Activated CD4-positive, alpha-beta T cell treated with anti-CD3 and anti-CD28 coated beads, Interleukin-2, Interleukin-4, amounts not matched to agents 100 ng/mL and 50 ng/mL, durations not matched to agents 16 hours and 8 hours (primary cell): Measurements from ENCODE around the gene DCAF7.

Experiments
- DNase-seq: peaks from one replicate; pipeline ENCODE4 v3.0.0-alpha.2; 2020; ENCODE audit warnings: low spot score

The DCAF7 gene

GRCh38 chr17:63544467-63545301, 5.6 kb upstream of the DCAF7 start:
- DNase-seq = no peak

- DNase-seq = no peak
Observed at GRCh38 chr17:63546308-63547082, 3.8 kb upstream of the DCAF7 start.

GRCh38 chr17:63547083-63547523, 3.2 kb upstream of the DCAF7 start:
- DNase-seq = no peak

GRCh38 chr17:63549289-63549945, 860 bp upstream of the DCAF7 start:
- no peak for DNase-seq

- DNase-seq = peak; percentile 23
Observed at GRCh38 chr17:63550817-63551639, 751 bp downstream of the DCAF7 start.

GRCh38 chr17:63552211-63552610, 1.9 kb downstream of the DCAF7 start:
- DNase-seq = no peak

GRCh38 chr17:63555500-63556156, 5.4 kb downstream of the DCAF7 start:
- no peak for DNase-seq

GRCh38 chr17:63557416-63557815, 7.1 kb downstream of the DCAF7 start:
- DNase-seq = no peak

GRCh38 chr17:63558441-63558840, 8.2 kb downstream of the DCAF7 start:
- DNase-seq = no peak

- no peak for DNase-seq
Observed at GRCh38 chr17:63561819-63562218, 11.5 kb downstream of the DCAF7 start.

- no peak for DNase-seq
Observed at GRCh38 chr17:63563339-63563738, 13.1 kb downstream of the DCAF7 start.

- no peak for DNase-seq
Observed at GRCh38 chr17:63564562-63564961, 14.3 kb downstream of the DCAF7 start.

GRCh38 chr17:63567229-63567628, 17.0 kb downstream of the DCAF7 start:
- no peak for DNase-seq

GRCh38 chr17:63568563-63568962, 18.3 kb downstream of the DCAF7 start:
- DNase-seq = no peak

- peak; percentile 18 for DNase-seq
Observed at GRCh38 chr17:63571632-63572310, 21.5 kb downstream of the DCAF7 start.

GRCh38 chr17:63573634-63574033, 23.4 kb downstream of the DCAF7 start:
- DNase-seq = no peak

- no peak for DNase-seq
Observed at GRCh38 chr17:63578027-63578768, 27.9 kb downstream of the DCAF7 start.

GRCh38 chr17:63578769-63579111, 28.5 kb downstream of the DCAF7 start:
- no peak for DNase-seq

- no peak for DNase-seq
Observed at GRCh38 chr17:63579633-63580032, 29.4 kb downstream of the DCAF7 start.

- DNase-seq = no peak
Observed at GRCh38 chr17:63587770-63588169, 37.5 kb downstream of the DCAF7 start.
